DMS 273 (cell line): ENCODE measurements around the gene DNAAF1.

Experiments
- DNase-seq: peaks from one replicate; lab custom pipeline; 2025; ENCODE audit not compliant: unreplicated experiment; lab: John Stamatoyannopoulos, UW

The DNAAF1 gene

DNA sequence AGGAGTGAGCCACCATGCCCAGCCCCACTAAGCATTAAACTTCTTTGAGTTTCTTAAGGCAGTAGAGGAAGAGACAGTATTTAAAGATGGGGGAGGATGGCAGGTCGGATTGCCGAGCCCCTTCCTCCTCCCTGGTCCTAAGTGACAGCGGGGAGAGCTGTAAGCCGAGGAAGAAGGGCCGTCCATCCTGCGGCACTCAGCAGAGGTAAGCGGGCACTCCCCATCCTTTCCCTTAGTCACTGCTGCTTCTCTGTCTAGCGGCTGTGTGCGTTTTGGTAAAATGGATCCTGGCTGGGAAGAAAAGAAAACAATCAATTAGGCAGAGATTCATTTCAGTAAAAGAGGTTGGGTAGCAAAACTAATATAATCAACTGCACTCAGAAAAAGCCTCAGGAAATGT, 13.9 kb downstream of the DNAAF1 start:
- DNase-seq: no peak

- no peak for DNase-seq
These were observed 14.7 kb downstream of the DNAAF1 start for GRCh38 chr16:84159800-84160199.

GRCh38 chr16:84161037-84161436, 15.9 kb downstream of the DNAAF1 start:
- DNase-seq: no peak

DNA sequence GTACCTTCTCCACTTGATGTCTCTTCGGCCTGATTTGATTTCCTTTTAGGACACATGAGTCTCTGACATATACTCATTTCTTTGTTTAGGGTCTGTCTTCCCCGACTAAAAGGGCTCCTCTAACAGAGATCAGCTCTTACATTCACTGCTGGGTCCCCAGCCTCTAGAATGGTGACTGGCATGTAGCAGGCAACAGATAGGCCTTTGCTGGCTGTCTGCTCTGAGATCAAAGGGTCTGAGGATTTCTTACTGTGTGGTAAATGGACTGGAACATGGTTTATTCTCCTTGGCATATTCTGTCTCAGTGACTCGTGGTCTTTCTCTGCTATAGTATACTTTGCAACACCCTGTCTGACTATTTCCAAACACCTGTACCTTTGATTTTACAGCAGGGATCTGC, 16.7 kb downstream of the DNAAF1 start:
- DNase-seq: no peak

DNA sequence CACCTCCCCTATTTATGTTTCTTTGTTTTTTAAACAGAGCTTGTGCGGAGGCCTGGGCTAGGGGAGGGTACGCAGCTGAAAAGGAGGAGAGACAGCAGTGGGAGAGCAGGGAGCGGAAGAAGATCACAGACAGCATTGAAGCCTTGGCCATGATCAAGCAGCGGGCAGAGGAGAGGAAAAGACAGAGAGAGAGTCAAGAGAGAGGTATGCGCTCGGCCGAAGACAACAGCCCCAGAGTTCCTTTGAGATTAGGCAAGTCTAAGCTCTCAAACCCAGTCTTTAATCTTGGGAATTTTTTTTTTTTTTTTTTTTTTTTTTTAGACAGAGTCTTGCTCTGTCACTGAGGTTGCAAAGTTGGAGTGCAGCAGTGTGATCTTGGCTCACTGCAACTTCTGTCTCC, 20.6 kb downstream of the DNAAF1 start:
- DNase-seq: no peak

DNA sequence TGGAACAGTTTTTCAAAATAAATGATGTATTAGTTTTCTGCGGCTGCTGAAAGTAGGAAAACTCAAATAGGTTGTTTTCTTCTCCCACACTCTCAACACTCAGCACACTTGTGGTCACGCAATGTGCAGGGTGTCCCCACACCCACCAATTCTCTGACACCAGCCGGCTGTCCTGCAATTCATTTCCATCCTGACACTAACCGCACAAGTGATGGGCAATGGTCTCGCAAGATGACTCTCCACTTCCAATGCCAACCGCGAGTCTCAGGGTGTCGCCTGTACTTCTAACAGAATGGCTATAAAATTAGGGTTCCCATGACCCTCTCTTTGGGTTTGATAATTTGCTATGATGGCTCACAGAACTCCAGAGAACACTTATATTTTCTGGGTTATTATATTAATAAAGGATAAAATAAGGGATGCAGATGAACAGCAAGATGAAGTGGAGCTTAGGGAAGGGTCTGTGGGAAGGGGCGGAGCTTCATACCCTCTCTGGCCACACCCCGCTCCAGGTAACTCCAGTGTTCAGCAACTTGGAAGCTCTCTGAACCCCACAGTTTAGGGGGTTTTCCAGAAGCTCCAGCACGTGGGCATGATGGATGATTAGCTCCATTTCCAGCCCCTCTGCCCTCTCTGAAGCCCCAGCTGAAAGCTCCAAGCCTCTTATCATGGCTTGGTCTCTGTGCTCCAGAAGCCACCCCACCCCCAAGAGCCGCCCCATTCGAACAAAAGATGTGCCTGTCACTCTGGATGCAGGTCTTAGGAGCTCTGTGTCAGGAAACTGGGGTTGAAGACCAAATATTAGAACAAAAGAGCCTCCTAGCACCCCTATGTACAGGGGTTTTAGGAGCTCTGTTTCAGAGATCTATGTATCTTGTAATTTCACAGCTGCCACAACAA, 21.9 kb downstream of the DNAAF1 start:
- no peak for DNase-seq

DNA sequence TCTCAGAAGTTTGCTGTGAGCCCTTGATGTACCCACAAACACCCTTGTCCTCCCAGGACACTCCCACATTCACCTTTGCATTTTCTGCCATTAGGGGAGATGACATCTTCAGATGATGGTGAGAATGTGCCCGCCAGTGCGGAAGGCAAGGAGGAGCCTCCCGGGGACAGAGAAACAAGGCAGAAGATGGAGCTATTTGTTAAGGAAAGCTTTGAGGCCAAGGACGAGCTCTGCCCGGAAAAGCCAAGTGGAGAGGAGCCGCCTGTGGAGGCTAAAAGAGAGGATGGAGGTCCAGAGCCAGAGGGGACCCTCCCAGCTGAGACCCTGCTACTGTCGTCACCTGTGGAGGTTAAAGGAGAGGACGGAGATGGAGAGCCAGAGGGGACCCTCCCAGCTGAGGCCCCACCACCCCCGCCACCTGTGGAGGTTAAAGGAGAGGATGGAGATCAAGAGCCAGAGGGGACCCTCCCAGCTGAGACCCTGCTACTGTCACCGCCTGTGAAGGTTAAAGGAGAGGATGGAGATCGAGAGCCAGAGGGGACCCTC, 24.7 kb downstream of the DNAAF1 start:
- no peak for DNase-seq

DNA sequence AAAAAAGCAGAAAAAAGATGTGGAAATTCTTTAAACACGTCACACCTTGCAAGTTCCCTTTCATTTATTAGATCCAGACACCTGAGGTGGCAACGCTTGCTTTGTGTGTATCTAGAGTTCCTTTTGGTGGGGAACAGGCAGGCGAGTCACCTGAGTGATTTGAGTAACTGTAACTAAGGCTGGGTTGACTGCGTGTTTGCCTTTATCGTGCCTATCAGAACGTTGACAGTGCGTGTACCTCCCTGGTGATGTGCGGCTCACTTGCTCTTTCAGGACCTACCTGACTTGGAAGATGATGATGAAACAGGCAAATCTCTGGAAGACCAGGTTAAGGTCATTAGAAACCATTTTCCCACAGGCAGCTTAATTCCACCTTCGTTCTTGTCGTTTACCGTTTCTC, 29.3 kb downstream of the DNAAF1 start:
- no peak for DNase-seq

GRCh38 chr16:84175350-84176081, 30.4 kb downstream of the DNAAF1 start:
- peak; percentile 89 for DNase-seq

DNA sequence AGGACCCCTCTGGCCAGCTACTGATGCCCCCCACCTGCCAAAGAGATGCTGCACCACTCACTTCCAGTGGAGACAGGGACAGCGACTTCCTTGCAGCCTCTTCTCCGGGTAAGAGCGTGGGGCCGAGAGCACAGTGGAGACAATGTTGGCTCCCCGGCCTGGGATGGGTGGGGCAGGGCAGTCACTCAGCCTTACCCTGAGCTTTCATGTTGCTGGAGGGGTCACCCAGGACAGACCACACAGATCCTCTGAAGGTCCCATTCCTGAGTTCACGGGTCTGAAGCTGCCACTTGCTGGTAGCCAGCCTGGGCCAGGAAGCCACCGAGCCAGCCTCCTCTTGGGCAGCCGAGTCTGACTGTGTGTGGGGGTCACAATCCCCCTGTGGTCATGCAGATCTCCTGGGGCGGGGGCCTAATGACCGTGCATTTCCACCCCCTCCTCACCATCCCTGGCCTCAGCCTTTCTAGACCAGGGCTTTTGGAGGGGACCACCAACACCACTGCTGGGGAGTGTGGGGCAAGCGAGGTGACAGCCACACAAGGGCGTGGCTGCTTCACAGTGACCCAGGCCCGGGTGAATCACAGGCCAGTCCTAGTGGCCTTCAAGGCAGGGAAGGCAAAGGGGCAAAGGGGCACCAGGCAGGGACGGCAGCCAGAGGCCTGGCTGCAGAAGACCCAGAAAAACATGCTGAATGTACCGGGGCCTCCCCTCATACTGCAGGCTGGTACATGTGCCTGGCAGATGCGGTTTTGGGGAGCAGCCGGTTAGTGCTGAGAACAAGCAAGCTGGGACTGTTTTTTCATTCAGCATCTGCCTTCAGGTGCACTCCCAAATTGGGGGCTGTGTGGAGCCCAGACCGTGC, 31.3 kb downstream of the DNAAF1 start:
- no peak for DNase-seq

DNA sequence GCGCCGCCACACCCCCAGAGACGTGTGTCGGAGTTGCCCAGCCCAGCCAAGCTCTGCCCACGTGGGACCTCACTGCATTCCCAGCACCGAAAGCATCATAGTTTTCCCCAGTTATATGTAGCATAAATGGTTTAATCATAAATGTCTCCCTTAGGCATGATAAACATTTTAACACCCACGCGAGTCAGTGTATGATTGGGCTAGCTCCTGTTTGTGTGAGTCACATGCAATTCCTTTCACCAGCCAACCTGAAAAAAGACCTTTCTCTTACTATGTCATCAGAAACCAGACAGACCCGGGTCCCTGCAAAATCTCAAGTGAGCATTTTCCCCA, 32.6 kb downstream of the DNAAF1 start:
- no peak for DNase-seq

DNA sequence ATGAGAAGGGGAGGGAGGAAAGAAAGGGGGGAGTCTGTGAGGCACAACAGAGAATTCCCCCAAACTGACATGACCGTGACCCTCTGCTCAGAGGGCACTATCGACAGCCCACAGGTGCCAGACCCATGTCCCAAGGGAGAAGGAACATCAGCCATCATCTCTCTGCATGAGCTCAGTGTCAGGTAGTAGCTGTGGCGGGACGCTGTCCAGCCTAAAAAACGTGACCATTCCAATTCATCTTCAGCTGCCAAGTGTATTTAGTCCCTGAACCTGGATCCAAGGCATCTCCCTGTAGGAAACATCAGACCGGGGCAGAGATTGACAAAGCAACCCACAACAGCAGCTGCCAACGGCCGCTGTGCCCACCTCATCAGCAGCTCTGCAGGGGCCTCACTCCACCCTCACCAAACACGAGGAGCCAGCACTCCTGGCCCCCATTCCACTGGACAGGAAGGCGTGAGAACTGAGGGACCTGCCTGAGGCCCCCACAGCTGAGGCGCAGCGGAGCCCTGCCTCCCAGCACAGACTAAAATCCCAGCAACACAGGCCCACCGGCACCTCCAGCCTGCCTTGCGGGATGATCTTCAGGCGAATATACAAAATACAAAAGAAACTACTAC, 33.1 kb downstream of the DNAAF1 start:
- DNase-seq: no peak

DNA sequence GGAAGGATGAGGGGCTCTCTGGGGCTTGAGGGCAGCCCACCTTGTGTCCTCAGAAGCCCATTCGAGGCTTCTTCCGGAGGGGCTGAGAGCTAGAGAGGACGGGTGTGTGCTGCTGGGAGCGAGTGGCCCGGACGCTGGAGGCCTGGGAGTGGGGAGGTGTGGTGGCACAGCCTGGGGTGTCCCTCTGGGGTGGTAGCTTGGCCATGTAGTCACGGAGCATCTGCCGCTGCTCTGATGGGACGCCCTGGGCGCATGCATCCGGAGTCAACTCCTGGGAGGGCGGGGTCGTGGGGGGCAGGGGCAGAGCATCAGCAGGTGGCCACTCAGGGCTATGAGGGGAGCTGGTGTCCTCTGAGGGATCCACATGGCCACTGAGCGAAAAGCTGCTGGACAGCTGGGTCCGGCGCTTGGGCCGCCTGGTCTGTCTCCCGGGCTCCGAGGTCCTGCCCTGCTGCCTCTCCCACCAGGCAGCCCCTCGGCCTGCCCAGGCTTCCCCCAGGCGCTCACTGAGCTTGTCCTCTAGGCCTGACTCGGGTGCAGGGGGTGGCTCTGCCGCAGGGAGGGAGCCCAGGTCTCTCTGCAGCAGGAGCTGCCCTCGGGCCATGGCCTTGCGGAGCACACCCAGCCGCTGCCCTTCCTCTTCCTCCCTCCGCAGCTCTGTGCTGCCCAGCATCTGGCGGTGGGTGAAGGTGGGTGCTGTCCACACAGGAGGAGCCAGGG, 33.9 kb downstream of the DNAAF1 start:
- no peak for DNase-seq

GRCh38 chr16:84179612-84180320, 34.7 kb downstream of the DNAAF1 start:
- DNase-seq: no peak

DNA sequence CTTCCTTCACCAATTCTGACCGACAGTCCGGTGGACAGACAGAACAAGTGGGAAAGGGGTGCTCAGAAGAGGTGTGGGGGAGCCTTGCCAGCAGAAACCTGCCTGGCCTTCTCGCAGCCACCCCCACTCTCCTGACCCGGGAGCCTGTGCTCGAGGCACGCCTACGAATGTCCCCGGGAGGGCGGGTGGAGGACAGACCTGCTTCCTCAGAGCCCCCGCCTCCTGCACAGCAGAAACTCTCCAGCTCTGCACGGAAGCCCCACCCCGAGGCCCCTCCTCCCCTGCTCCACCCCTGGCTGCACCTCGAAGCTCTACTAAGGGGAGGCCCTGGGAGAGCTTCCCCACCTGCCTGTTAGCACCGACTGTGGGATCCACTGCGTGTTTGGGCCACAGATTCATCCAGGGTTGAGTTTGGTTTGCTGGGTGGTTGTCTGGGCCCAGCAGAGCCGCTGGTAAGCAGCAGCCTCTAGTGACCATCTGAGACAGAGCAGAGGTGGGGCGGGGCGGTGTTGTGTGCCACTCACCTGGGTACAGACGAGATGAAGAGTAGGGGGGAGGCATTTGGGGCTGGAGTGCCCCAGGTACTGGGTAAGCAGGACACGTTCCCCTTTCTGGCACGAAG, 35.5 kb downstream of the DNAAF1 start:
- DNase-seq: no peak

DNA sequence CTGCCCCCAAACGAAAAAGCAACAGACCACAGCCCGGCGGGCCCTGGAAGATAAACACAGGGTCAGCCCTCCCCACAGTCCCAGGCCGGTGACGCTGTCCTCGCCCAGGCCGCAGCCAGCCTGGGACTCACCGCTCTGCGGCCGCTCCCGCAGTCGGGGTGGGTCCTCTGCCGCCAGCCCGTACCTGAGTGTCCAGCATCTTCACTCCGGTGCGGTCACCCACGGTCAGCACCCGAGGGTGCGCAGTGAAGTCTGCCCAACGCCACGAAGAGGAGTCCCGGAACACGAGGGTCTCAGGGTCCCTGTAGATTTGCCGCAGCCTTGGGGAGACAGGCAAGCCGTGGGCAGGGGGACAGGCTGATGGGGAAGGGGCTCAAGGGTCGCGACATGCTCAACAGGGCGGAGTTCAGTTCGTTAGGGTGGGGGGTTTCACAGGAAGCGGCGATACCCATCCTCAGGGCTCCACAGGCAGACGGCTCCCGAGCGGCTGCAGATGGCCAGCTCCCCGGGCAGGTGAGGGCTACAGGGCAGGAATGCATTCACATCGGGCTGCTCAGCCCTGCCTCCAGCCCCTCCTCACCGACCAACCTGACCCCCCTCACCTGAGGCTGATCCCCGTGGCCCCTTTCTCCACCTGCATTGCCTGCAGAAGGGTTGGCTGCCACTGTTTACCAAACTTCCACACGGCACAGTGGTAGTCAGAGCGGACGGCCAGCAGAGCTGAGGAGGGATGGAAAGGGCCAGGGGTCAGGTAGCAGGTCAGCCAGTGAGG, 36.2 kb downstream of the DNAAF1 start:
- no peak for DNase-seq

DNA sequence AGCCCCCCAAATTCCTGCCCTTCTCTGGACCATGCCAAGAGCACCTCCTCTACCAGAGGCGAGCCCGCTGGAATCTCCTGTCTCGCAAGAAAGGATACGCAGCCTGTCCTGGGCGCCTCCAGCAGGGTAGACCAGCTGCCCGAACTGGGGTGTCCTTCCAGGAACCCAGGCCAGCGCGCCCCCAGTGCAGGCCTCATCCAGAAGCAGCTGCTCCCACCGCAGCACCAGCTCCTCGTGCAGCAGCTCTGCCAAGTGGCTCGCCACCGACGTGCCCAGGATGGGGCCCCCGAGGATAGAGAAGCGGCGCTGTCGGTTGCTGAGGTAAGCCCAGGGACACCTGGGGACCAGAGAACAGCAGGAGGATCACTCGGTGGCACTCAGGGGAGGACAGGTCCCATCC, 37.0 kb downstream of the DNAAF1 start:
- DNase-seq: no peak
